Suprapubic skin (tissue), 4 donors: Measurements from ENCODE around the gene OSBPL8. TPM values are rescaled to one million over a fixed set of nuclear protein-coding genes. Genes with fewer than 3 reads are reported as not detected.

Source experiments
- DNase-seq, 2 donors: peaks; one replicate each; pipeline ENCODE4 v3.0.0-alpha.2; 2019; ENCODE audit warnings: low spot score in 2 of 2
- H3K27ac ChIP-seq: fragments of 200-600 bp; sonication (generic); one replicate; pipeline ENCODE4 v1.5.1; 2019
- H3K27me3 ChIP-seq: fragments of 200-600 bp; sonication (generic); one replicate; pipeline ENCODE4 v1.5.1; 2019
- H3K36me3 ChIP-seq: fragments of 200-600 bp; sonication (generic); one replicate; pipeline ENCODE4 v1.5.1; 2019
- H3K4me1 ChIP-seq: fragments of 200-600 bp; sonication (generic); one replicate; pipeline ENCODE4 v1.5.1; 2019
- H3K4me3 ChIP-seq: fragments of 200-600 bp; sonication (generic); one replicate; pipeline ENCODE4 v1.5.1; 2019; ENCODE audit warnings: mild to moderate bottlenecking
- H3K9me3 ChIP-seq: fragments of 200-600 bp; sonication (generic); one replicate; pipeline ENCODE4 v1.5.1; 2019
- EP300 ChIP-seq: sonication (generic); formaldehyde crosslinking; IDR thresholded peaks from one replicate; pipeline ENCODE4 v1.6.1; 2017; ENCODE audit warnings: antibody characterized with exemption
- POLR2A ChIP-seq, 2 donors: fragments of 450-650 bp; IDR thresholded peaks; one replicate each; pipeline ENCODE4 v1.6.1; 2017; ENCODE audit warnings: antibody characterized with exemption in 2 of 2, mild to moderate bottlenecking in 2 of 2, moderate library complexity in 2 of 2
- POLR2AphosphoS5 ChIP-seq, 3 donors: sonication (generic); formaldehyde crosslinking; IDR thresholded peaks; one replicate each; pipeline ENCODE4 v1.6.1; 2017; ENCODE audit warnings: antibody characterized with exemption in 3 of 3
- WGBS: methylation state at CpG from one replicate; pipeline ENCODE4 v1.1.5; 2018; 5-methylcytosine and 5-hydroxymethylcytosine counted together
- total RNA-seq, 4 donors: library from RNA; depleted of rRNA; stranded (reverse); fragments of >200 nt; gene quantifications; one replicate each; pipeline ENCODE4 v1.1.0, GENCODE V29; 2016
- TF ChIP-seq, protein P1 (sequence below), 2 donors: fragments of 200-600 bp in 1 of 2; fragments of 450-650 bp in 1 of 2; sonication (generic) in 1 of 2; IDR thresholded peaks; one replicate each; pipeline ENCODE4 v1.5.1; 2016 to 2019; ENCODE audit warnings: antibody characterized with exemption in 2 of 2, mild to moderate bottlenecking in 1 of 2, moderate library complexity in 1 of 2

Gene OSBPL8
- total RNA-seq, 4 donors from 2014 or later: 73.1 to 116 (median 87.4) TPM

DNA sequence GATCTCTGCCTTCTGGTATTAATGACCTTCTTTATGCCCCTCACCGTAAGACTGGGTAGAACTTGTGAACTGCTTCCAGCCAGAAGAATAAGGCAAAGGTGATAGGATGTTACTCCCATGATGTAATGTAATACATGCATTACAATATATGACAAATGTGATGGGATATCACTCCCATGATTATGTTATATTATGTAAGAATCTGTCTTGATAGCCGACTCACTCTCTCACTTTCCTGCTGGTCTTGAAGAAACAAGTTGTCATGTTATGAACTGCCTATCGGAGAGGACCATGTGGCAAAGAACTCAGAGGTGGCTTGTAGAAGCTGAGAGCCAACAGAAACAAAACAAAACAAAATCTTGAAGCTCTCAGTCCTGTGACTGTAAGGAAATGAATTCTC lies 30.6 kb upstream of the OSBPL8 start:
- 91% methylated on average over 3 of the region's 3 CpGs for WGBS
- no peaks in the 10 kb centered on the region for H3K9me3 ChIP-seq
- H3K27ac ChIP-seq: no peak overlapping the region
- H3K4me1 ChIP-seq: peaks cover 5% of the 10 kb centered on the region
- H3K27me3 ChIP-seq: no peaks in the 10 kb centered on the region
- TF ChIP-seq POLR2AphosphoS5 (IDR thresholded peaks at IDR 0.05) (no peak), POLR2A (IDR thresholded peaks at IDR 0.05) (no peak), EP300 (no peak)
- TF ChIP-seq, protein P1, sequence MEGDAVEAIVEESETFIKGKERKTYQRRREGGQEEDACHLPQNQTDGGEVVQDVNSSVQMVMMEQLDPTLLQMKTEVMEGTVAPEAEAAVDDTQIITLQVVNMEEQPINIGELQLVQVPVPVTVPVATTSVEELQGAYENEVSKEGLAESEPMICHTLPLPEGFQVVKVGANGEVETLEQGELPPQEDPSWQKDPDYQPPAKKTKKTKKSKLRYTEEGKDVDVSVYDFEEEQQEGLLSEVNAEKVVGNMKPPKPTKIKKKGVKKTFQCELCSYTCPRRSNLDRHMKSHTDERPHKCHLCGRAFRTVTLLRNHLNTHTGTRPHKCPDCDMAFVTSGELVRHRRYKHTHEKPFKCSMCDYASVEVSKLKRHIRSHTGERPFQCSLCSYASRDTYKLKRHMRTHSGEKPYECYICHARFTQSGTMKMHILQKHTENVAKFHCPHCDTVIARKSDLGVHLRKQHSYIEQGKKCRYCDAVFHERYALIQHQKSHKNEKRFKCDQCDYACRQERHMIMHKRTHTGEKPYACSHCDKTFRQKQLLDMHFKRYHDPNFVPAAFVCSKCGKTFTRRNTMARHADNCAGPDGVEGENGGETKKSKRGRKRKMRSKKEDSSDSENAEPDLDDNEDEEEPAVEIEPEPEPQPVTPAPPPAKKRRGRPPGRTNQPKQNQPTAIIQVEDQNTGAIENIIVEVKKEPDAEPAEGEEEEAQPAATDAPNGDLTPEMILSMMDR (IDR thresholded peaks at IDR 0.05): no peak
- DNase-seq: no peak
- H3K36me3 ChIP-seq: no peaks in the 10 kb centered on the region
- no peak overlapping the region for H3K4me3 ChIP-seq

DNA sequence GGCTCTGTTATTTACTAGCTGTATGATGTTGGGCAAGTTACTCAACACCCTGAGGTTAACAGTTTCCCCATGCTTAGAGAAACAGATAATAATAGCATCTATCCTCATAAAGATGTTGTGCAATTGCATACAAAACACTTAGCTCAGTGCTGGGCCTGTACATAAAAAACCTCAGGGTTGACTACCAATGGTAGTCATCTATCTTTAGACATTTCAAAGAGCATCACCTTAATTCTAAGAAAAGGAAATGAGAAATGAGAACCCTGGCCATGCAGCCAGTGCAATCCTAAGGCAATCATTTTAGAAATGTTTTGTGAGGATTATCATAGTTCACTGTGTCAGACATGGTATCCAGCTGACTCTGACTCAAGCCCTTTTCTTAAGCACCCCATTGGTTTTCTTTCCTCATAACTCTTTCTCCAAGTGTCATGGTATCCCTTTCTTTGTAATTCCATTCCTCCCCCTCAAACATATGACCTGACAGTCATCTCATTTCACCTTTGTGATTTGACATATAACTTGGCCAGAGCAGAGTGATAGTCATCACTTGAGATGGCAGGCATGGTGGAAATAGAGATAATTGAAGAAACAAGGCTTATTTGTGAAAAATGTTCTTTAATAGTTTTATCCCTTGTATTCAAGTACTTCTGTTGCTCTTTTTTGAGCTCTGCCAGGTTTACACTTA lies 29.5 kb upstream of the OSBPL8 start:
- peak overlapping the region; percentile 72 for H3K27ac ChIP-seq
- H3K36me3 ChIP-seq: no peaks in the 10 kb centered on the region
- no peak overlapping the region for H3K4me3 ChIP-seq
- H3K4me1 ChIP-seq: peaks cover 5% of the 10 kb centered on the region
- TF ChIP-seq EP300: no peak
- TF ChIP-seq POLR2AphosphoS5 (IDR thresholded peaks at IDR 0.05): peak in 1 of 3 donors; percentile 12
- TF ChIP-seq, protein P1 (IDR thresholded peaks at IDR 0.05): no peak
- TF ChIP-seq POLR2A (IDR thresholded peaks at IDR 0.05): no peak
- H3K27me3 ChIP-seq: no peaks in the 10 kb centered on the region
- H3K9me3 ChIP-seq: no peaks in the 10 kb centered on the region
- DNase-seq: no peak

DNA sequence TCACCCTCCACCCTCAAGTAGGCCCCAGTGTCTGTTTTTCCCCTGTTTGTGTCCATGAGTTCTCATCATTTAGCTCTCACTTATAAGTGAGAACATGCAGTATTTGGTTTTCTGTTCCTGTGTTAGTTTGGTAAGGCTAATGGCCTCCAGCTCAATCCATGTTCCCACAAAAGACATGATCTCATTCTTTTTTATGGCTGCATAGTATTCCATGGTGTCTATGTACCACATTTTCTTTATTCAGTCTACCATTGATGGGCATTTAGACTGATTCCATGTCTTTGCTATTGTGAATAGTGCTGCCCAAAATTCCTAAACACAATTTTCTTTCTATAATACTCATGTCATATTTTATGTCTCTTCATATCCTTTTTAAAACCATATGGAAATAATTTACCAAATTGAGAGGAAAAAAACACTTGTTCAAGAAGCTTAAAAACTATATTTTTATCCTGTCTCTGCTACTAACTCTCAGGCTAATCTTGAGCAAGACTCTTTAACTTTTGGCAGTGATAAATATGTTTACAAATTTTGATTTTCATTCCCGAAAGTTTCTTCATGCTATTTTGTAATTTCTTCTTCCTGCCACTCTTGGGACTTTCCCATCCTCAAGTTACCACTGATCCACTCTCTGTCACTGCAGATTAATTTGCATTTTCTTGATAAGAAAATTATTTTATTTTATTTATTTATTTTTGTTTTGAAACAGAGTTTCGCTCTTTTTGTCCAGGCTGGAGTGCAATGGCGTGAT lies 28.0 kb upstream of the OSBPL8 start:
- WGBS: 64% methylated on average over 3 of the region's 3 CpGs
- no peak for DNase-seq
- Histone ChIP-seq H3K4me1 (peaks cover 5% of the 10 kb centered on the region), H3K9me3 (no peaks in the 10 kb centered on the region), H3K27me3 (no peaks in the 10 kb centered on the region), H3K27ac (peak overlapping the region; percentile 72), H3K4me3 (no peak overlapping the region), H3K36me3 (no peaks in the 10 kb centered on the region)
- TF ChIP-seq EP300 (no peak), POLR2AphosphoS5 (IDR thresholded peaks at IDR 0.05) (no peak), POLR2A (IDR thresholded peaks at IDR 0.05) (no peak)

DNA sequence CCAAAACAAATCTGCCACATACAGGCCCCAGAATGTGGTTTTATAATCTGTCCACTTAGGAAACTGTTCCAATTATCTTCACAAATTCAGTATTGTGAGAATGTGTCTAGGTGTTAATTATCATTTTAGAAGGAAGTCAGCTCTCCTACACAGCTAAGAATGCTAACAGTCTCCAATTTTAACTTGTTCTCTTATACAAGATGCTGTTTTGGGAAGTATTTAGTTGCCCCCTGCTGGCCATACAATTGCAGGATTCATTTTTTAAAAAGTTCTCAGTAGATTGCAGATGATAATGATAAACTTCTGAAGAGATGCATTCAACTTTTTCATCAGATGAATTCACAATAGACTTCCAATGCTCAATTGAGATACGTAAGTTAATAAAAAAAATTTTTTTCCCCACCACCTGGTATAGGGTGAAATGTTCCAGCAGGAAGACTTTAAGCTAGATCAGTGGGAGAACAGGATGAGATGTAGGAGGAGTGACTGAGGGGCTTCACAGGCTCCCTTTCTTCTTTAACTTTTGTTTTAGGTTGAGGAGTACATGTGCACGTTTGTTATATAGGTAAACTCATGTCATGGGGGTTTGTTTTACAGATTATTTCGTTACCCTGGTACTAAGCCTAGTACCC lies 27.3 kb upstream of the OSBPL8 start:
- H3K27me3 ChIP-seq: no peaks in the 10 kb centered on the region
- no peak for TF ChIP-seq EP300
- TF ChIP-seq, protein P1 (IDR thresholded peaks at IDR 0.05): peak; percentile 48 to 55
- TF ChIP-seq POLR2A (IDR thresholded peaks at IDR 0.05): no peak
- no peak for TF ChIP-seq POLR2AphosphoS5 (IDR thresholded peaks at IDR 0.05)
- 67% methylated on average over 3 of the region's 3 CpGs for WGBS
- H3K9me3 ChIP-seq: no peaks in the 10 kb centered on the region
- H3K27ac ChIP-seq: no peak overlapping the region
- peaks cover 5% of the 10 kb centered on the region for H3K4me1 ChIP-seq
- no peaks in the 10 kb centered on the region for H3K36me3 ChIP-seq
- no peak for DNase-seq
- H3K4me3 ChIP-seq: no peak overlapping the region

DNA sequence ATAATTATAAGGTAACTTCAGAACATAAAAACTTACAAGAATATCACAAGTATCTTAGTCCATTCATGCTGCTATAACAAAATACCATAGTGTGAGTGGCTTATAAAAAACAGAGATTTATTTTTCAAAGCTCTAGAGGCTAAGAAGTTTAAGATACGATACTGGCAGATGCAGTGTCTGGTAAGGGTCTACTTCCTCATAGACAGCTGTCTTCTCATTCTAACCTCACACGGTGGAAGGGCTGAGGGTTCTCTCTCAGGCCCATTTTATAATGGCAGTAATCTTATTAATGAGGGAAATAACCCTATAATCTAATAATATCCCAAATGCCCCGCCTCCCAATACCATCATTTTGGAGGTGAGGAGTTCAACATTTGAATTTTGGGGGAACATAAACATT lies 23.7 kb upstream of the OSBPL8 start:
- Histone ChIP-seq H3K36me3 (no peaks in the 10 kb centered on the region), H3K4me3 (no peak overlapping the region), H3K9me3 (no peaks in the 10 kb centered on the region), H3K27ac (no peak overlapping the region), H3K27me3 (no peaks in the 10 kb centered on the region), H3K4me1 (peaks cover under 1% of the 10 kb centered on the region)
- TF ChIP-seq, protein P1 (IDR thresholded peaks at IDR 0.05): no peak
- TF ChIP-seq EP300: no peak
- TF ChIP-seq POLR2AphosphoS5 (IDR thresholded peaks at IDR 0.05): no peak
- TF ChIP-seq POLR2A (IDR thresholded peaks at IDR 0.05): no peak
- 83% methylated on average over 3 of the region's 3 CpGs for WGBS
- no peak for DNase-seq
